Keratinocyte (primary cell): ENCODE results near the gene CFL1. TPM values are rescaled to one million over a fixed set of nuclear protein-coding genes. Genes with fewer than 3 reads are reported as not detected.

Source experiments
- DNase-seq: peaks from one replicate; pipeline ENCODE4 v3.0.0-alpha.2; 2011; ENCODE audit warnings: low read depth, missing footprints, low spot score
- FAIRE-seq: peaks from 2 replicates; lab custom pipeline; 2011; peaks lifted over from hg19 to GRCh38; lab: Jason Lieb, UNC
- H2AFZ ChIP-seq: 2 replicates; pipeline ENCODE4 v1.6.0; 2012; ENCODE audit warnings: low read length, control low read depth, inconsistent platforms; ENCODE audit not compliant: control insufficient read depth
- H3K27ac ChIP-seq: 2 replicates; pipeline ENCODE4 v1.5.1; 2011; ENCODE audit warnings: low read length; ENCODE audit not compliant: control insufficient read depth, insufficient read depth
- H3K27me3 ChIP-seq: 3 replicates; pipeline ENCODE4 v1.6.0; 2011; ENCODE audit warnings: low read length; ENCODE audit not compliant: control insufficient read depth, insufficient read depth; ENCODE audit errors: extremely low read depth
- H3K36me3 ChIP-seq, 2 experiments: 2 replicates in 1 of 2; 3 replicates in 1 of 2; pipeline ENCODE4 v1.5.1; 2011; ENCODE audit warnings: low read length in 2 of 2, mild to moderate bottlenecking in 1 of 2; ENCODE audit not compliant: control insufficient read depth in 2 of 2, insufficient read depth in 2 of 2; ENCODE audit errors: extremely low read depth in 1 of 2
- H3K4me1 ChIP-seq: 3 replicates; pipeline ENCODE4 v1.5.1; 2011; ENCODE audit warnings: low read length; ENCODE audit not compliant: control insufficient read depth, insufficient read depth; ENCODE audit errors: extremely low read depth
- H3K4me2 ChIP-seq: 3 replicates; pipeline ENCODE4 v1.6.0; 2011; ENCODE audit warnings: low read depth, low read length; ENCODE audit not compliant: control insufficient read depth, insufficient read depth; ENCODE audit errors: extremely low read depth
- H3K4me3 ChIP-seq, 3 experiments: fragments of 200-600 bp in 1 of 3; sonication (generic) in 1 of 3; 2 replicates in 2 of 3; 3 replicates in 1 of 3; pipeline ENCODE4 v1.5.1; 2011 to 2016; ENCODE audit warnings: low read length in 3 of 3, mild to moderate bottlenecking in 3 of 3, control low read depth in 2 of 3, inconsistent platforms in 1 of 3, low read depth in 1 of 3, mixed read lengths in 1 of 3, mixed run types in 1 of 3, moderate library complexity in 1 of 3; ENCODE audit not compliant: control insufficient read depth in 2 of 3, insufficient read depth in 2 of 3; ENCODE audit errors: extremely low read depth in 1 of 3
- H3K79me2 ChIP-seq: 2 replicates; pipeline ENCODE4 v1.6.0; 2012; ENCODE audit warnings: low read length; ENCODE audit not compliant: control insufficient read depth, insufficient read depth
- H3K9ac ChIP-seq: 3 replicates; pipeline ENCODE4 v1.6.0; 2011; ENCODE audit warnings: low read length; ENCODE audit not compliant: control insufficient read depth, insufficient read depth; ENCODE audit errors: extremely low read depth
- H3K9me1 ChIP-seq: 3 replicates; pipeline ENCODE4 v1.6.0; 2011; ENCODE audit warnings: low read length; ENCODE audit not compliant: control insufficient read depth, insufficient read depth; ENCODE audit errors: extremely low read depth
- H3K9me3 ChIP-seq: 2 replicates; pipeline ENCODE4 v1.5.1; 2012; ENCODE audit warnings: low read depth, low read length; ENCODE audit not compliant: control insufficient read depth
- H4K20me1 ChIP-seq: 3 replicates; pipeline ENCODE4 v1.6.0; 2011; ENCODE audit warnings: low read length; ENCODE audit not compliant: control insufficient read depth, insufficient read depth; ENCODE audit errors: extremely low read depth
- EZH2 ChIP-seq: IDR thresholded peaks from one replicate; pipeline ENCODE4 v1.6.1; 2012; ENCODE audit warnings: inconsistent platforms, mild to moderate bottlenecking, low read length, moderate library complexity
- dilution Hi-C: fragments of 300-500 bp; cut with MboI; formaldehyde crosslinking; loops from one replicate; pipeline ENCODE4 v1.7.0; 2020; ENCODE audit warnings: low sequenced_read_pairs; ENCODE audit not compliant: extremely low pct_ligation_motif_present
- polyA plus RNA-seq, 5 experiments: library from polyadenylated mRNA; depleted of rRNA in 3 of 5; stranded (reverse) in 3 of 5; stranded (forward) in 1 of 5; unstranded in 1 of 5; fragments of >200 nt; gene quantifications; 1 replicate in 1 of 5; 2 replicates in 3 of 5; 3 replicates in 1 of 5; pipeline versions ENCODE4 v1.2.1 to v1.2.3, GENCODE V29; 2011 to 2012; ENCODE audit warnings: missing spikeins in 2 of 5, low read depth in 1 of 5, low replicate concordance in 1 of 5
- TF ChIP-seq, protein P1 (sequence below), 3 experiments: IDR thresholded peaks in 1 of 3; conservative IDR thresholded peaks in 1 of 3; optimal IDR thresholded peaks in 1 of 3; 2 replicates in 2 of 3; 3 replicates in 1 of 3; pipeline versions ENCODE3 to v1.5.1; 2011; ENCODE audit warnings: low read length in 3 of 3, mild to moderate bottlenecking in 3 of 3, moderate library complexity in 2 of 3, control low read depth in 1 of 3, inconsistent platforms in 1 of 3; ENCODE audit not compliant: insufficient read depth in 2 of 3; ENCODE audit errors: extremely low read depth in 1 of 3

Gene CFL1
- polyA plus RNA-seq, 1 donor (not counting 4 experiments of a cell fraction or from before 2014, with no cell fraction given), result 1,236 TPM

DNA sequence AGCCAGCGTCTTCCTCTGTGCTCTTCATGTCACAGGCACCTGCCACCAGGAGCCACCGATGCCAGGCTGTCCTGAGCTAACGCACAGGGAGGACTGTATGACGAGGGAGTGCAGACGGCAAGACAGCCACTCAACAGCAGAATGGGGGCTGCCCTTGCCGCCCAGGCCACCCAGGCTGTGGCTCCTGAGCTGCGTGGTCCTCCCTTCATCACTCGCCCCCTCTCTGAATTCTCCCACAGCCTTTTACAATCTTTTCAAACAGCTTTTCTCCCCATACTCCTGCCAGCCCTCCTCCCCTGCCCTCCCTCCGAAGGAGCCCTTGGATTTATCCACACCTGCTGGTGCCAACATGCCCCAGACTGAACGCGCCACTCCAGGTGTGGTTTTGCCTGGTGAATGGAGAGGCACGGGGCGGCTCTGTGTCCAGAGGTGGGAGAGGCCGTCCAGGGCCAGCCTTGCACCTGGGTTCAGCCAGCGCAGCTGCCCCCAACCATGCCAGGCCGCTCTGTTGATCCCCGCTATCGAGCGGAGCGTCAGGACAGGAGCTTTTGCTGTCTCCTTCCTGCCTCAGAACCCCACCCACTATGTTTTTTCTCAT lies 49.1 kb downstream of the CFL1 start:
- no peak for TF ChIP-seq EZH2
- TF ChIP-seq, protein P1, sequence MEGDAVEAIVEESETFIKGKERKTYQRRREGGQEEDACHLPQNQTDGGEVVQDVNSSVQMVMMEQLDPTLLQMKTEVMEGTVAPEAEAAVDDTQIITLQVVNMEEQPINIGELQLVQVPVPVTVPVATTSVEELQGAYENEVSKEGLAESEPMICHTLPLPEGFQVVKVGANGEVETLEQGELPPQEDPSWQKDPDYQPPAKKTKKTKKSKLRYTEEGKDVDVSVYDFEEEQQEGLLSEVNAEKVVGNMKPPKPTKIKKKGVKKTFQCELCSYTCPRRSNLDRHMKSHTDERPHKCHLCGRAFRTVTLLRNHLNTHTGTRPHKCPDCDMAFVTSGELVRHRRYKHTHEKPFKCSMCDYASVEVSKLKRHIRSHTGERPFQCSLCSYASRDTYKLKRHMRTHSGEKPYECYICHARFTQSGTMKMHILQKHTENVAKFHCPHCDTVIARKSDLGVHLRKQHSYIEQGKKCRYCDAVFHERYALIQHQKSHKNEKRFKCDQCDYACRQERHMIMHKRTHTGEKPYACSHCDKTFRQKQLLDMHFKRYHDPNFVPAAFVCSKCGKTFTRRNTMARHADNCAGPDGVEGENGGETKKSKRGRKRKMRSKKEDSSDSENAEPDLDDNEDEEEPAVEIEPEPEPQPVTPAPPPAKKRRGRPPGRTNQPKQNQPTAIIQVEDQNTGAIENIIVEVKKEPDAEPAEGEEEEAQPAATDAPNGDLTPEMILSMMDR (optimal IDR thresholded peaks at IDR 0.05 in 1 of 3, IDR thresholded peaks at IDR 0.05 in 1 of 3, conservative IDR thresholded peaks at IDR 0.05 in 1 of 3; ENCODE audit: extremely low read depth in 1 of 3, insufficient read depth in 2 of 3, low read length in 3 of 3), result no peak
- no peak for FAIRE-seq

DNA sequence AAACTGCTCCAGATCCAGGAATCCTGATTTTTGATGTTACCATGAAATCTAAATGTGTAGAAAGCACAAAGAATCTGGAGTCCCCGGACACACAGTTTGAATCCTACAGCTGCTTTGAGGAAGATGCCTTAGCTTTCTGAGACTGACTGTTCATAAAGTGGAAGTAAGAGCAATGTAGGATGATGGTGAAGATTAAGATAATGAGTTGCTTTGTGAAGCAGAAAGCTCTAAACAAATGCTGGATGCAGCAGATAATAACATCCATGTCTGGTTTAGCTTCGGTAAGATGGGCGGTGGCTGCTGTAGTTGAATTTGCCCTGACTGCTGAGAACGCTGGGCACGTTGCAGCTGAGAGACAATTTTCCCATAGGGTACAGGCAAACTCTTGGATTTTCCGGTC lies 51.0 kb downstream of the CFL1 start:
- Histone ChIP-seq H3K4me2 (no peak overlapping the region), H2AFZ (no peak overlapping the region), H3K4me3 (no peak overlapping the region), H3K9me1 (no peaks in the 10 kb centered on the region), H3K36me3 (no peaks in the 10 kb centered on the region), H3K27ac (no peak overlapping the region), H3K9ac (no peak overlapping the region), H3K4me1 (no peaks in the 10 kb centered on the region), H4K20me1 (no peaks in the 10 kb centered on the region), H3K9me3 (no peaks in the 10 kb centered on the region), H3K27me3 (peaks cover 39% of the 10 kb centered on the region), H3K79me2 (no peaks in the 10 kb centered on the region)
- TF ChIP-seq EZH2, result no peak
- TF ChIP-seq, protein P1 (optimal IDR thresholded peaks at IDR 0.05 in 1 of 3, IDR thresholded peaks at IDR 0.05 in 1 of 3, conservative IDR thresholded peaks at IDR 0.05 in 1 of 3; ENCODE audit: extremely low read depth in 1 of 3, insufficient read depth in 2 of 3, low read length in 3 of 3), result no peak
- dilution Hi-C loops, result no loop called here
- FAIRE-seq (no peak), DNase-seq (no peak)

More for the DNA sequence above, 49.1 kb downstream of the CFL1 start:
- Histone ChIP-seq H3K9me1 (no peaks in the 10 kb centered on the region), H3K4me3 (no peak overlapping the region), H3K4me2 (no peak overlapping the region), H4K20me1 (no peaks in the 10 kb centered on the region), H3K27me3 (peaks cover 26% of the 10 kb centered on the region), H3K36me3 (no peaks in the 10 kb centered on the region), H3K27ac (no peak overlapping the region), H3K9me3 (no peaks in the 10 kb centered on the region), H3K9ac (no peak overlapping the region), H3K4me1 (peaks cover 1% of the 10 kb centered on the region), H3K79me2 (no peaks in the 10 kb centered on the region), H2AFZ (no peak overlapping the region)
- dilution Hi-C loops, result no loop called here
- DNase-seq, result no peak

Other genes with a start within 250 kb of the CFL1 start
- gene MAP3K11, start 244.0 kb downstream of the CFL1 start, polyA plus RNA-seq, result 13.6 to 18.8 TPM (median 17.5 TPM) in 3 replicates
- 6.1 to 16.5 TPM (median 10.5 TPM) in 3 replicates for gene PCNX3, start 242.4 kb downstream of the CFL1 start, polyA plus RNA-seq
- gene SIPA1, start 220.1 kb downstream of the CFL1 start, polyA plus RNA-seq, result 4.5 to 7.2 TPM (median 7.1 TPM) in 3 replicates
- 20.4 to 49.4 TPM (median 23.5 TPM) in 3 replicates for gene RELA, start 195.3 kb downstream of the CFL1 start, polyA plus RNA-seq
- 26.8 to 32.1 TPM (median 30.3 TPM) in 3 replicates for gene KAT5, start 145.9 kb downstream of the CFL1 start, polyA plus RNA-seq
- gene RNASEH2C, start 137.4 kb downstream of the CFL1 start, polyA plus RNA-seq, result 16.0 to 20.6 TPM (median 18.5 TPM) in 3 replicates
- gene AP5B1, start 77.2 kb downstream of the CFL1 start, polyA plus RNA-seq, result 3.1 to 6.8 TPM (median 3.1 TPM) in 3 replicates
- gene OVOL1, start 71.1 kb downstream of the CFL1 start, polyA plus RNA-seq, result 2.1 to 23.2 TPM (median 7.5 TPM) in 3 replicates
- 0.12 to 0.44 TPM (median 0.15 TPM) in 3 replicates for gene SNX32, start 24.2 kb downstream of the CFL1 start, polyA plus RNA-seq
- gene MUS81, start 2.3 kb upstream of the CFL1 start, polyA plus RNA-seq, result 24.7 to 34.4 TPM (median 28.0 TPM) in 3 replicates
- 4.6 to 13.6 TPM (median 4.8 TPM) in 3 replicates for gene EFEMP2, start 14.6 kb upstream of the CFL1 start, polyA plus RNA-seq
- gene CTSW, start 21.7 kb upstream of the CFL1 start, polyA plus RNA-seq, result not detected in 3 replicates
- 83.0 to 104 TPM (median 95.1 TPM) in 3 replicates for gene FIBP, start 30.3 kb upstream of the CFL1 start, polyA plus RNA-seq
- 4.1 to 6.8 TPM (median 6.0 TPM) in 3 replicates for gene CCDC85B, start 32.5 kb upstream of the CFL1 start, polyA plus RNA-seq
- 9.4 to 25.3 TPM (median 21.8 TPM) in 3 replicates for gene FOSL1, start 42.2 kb upstream of the CFL1 start, polyA plus RNA-seq
- gene C11orf68, start 60.9 kb upstream of the CFL1 start, polyA plus RNA-seq, result 18.4 to 30.9 TPM (median 25.0 TPM) in 3 replicates
- gene DRAP1, start 61.2 kb upstream of the CFL1 start, polyA plus RNA-seq, result 135 to 175 TPM (median 138 TPM) in 3 replicates
- not detected in 3 replicates for gene TSGA10IP, start 87.3 kb upstream of the CFL1 start, polyA plus RNA-seq
- 5.9 to 28.0 TPM (median 14.7 TPM) in 3 replicates for gene SART1, start 103.6 kb upstream of the CFL1 start, polyA plus RNA-seq
- 23.1 to 36.8 TPM (median 29.6 TPM) in 3 replicates for gene EIF1AD, start 144.0 kb upstream of the CFL1 start, polyA plus RNA-seq
- 112 to 187 TPM (median 154 TPM) in 3 replicates for gene BANF1, start 144.3 kb upstream of the CFL1 start, polyA plus RNA-seq
- 1.4 to 2.3 TPM (median 1.7 TPM) in 3 replicates for gene CST6, start 153.8 kb upstream of the CFL1 start, polyA plus RNA-seq
- gene CATSPER1, start 168.3 kb upstream of the CFL1 start, polyA plus RNA-seq, result 0.07 TPM in 1 of 3 replicates, not detected in the others
- not detected in 3 replicates for gene GAL3ST3, start 191.0 kb upstream of the CFL1 start, polyA plus RNA-seq
- 41.9 to 121 TPM (median 73.0 TPM) in 3 replicates for gene SF3B2, start 194.2 kb upstream of the CFL1 start, polyA plus RNA-seq
- gene PACS1, start 212.1 kb upstream of the CFL1 start, polyA plus RNA-seq, result 10.0 to 28.4 TPM (median 14.9 TPM) in 3 replicates